ENCODE results near the gene DHCR7.

Gene DHCR7

DNA sequence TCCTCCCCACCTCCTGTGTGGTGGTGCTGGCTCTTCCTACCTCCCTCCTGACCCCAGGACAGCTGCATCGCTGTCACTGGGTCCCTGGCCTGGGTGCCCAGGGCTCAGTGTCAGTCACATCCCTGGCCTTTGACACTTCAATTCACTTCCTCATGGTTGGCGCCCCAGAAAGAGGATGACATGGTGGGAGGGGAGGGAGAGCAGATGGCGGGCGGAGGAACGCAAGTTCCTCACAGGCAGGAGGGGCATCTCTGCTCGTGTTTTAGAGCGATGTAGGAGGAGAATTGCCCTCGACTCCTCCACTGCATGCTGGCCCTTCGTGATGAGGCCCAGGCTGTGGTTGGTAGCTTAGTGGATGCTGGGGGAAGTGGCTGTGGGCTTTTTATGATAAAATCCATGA lies 43.7 kb upstream of the DHCR7 start:
- Histone ChIP-seq H3K9me2 (replicated peaks; ENCODE audit: control insufficient read depth, low read length) (no peaks in the 10 kb centered on the region), H3K27ac (ENCODE audit: low read depth, low read length) (no peak overlapping the region), H3F3A (ENCODE audit: control insufficient read depth, insufficient read depth) (no peaks in the 10 kb centered on the region), H3K4me3 (ENCODE audit: low read length) (no peak overlapping the region), H3K36me3 (ENCODE audit: control insufficient read depth, low read length) (peaks cover 14% of the 10 kb centered on the region; the same call in 1 of the 2 replicates), H3K4me2 (ENCODE audit: low read length) (no peak overlapping the region), H3K79me2 (ENCODE audit: control insufficient read depth, low read length) (no peaks in the 10 kb centered on the region), H3K9me3 (ENCODE audit: control insufficient read depth, insufficient read depth, low read length) (no peaks in the 10 kb centered on the region), H4K20me1 (ENCODE audit: control insufficient read depth, insufficient read depth, low read depth, low read length) (no peaks in the 10 kb centered on the region), H3K4me1 (ENCODE audit: control insufficient read depth, low read length) (no peaks in the 10 kb centered on the region), H3K27me3 (ENCODE audit: control insufficient read depth, low read length) (no peaks in the 10 kb centered on the region)
- TF ChIP-seq, protein P1, sequence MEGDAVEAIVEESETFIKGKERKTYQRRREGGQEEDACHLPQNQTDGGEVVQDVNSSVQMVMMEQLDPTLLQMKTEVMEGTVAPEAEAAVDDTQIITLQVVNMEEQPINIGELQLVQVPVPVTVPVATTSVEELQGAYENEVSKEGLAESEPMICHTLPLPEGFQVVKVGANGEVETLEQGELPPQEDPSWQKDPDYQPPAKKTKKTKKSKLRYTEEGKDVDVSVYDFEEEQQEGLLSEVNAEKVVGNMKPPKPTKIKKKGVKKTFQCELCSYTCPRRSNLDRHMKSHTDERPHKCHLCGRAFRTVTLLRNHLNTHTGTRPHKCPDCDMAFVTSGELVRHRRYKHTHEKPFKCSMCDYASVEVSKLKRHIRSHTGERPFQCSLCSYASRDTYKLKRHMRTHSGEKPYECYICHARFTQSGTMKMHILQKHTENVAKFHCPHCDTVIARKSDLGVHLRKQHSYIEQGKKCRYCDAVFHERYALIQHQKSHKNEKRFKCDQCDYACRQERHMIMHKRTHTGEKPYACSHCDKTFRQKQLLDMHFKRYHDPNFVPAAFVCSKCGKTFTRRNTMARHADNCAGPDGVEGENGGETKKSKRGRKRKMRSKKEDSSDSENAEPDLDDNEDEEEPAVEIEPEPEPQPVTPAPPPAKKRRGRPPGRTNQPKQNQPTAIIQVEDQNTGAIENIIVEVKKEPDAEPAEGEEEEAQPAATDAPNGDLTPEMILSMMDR (IDR thresholded peaks at IDR 0.05; ENCODE audit: low read depth, low read length, poor library complexity, severe bottlenecking), result no peak
- no peak for TF ChIP-seq EZH2phosphoT487 (IDR thresholded peaks at IDR 0.05; ENCODE audit: borderline replicate concordance, low read length)

GRCh38 chr11:71491531-71491930 lies 43.3 kb upstream of the DHCR7 start:
- no peak for TF ChIP-seq EZH2phosphoT487 (IDR thresholded peaks at IDR 0.05; ENCODE audit: borderline replicate concordance, low read length)
- Histone ChIP-seq H3F3A (ENCODE audit: control insufficient read depth, insufficient read depth) (no peaks in the 10 kb centered on the region), H3K27ac (ENCODE audit: low read depth, low read length) (no peak overlapping the region), H3K4me2 (ENCODE audit: low read length) (no peak overlapping the region), H3K79me2 (ENCODE audit: control insufficient read depth, low read length) (no peaks in the 10 kb centered on the region), H3K36me3 (ENCODE audit: control insufficient read depth, low read length) (peaks cover 14% of the 10 kb centered on the region; the same call in 1 of the 2 replicates), H3K4me3 (ENCODE audit: low read length) (no peak overlapping the region), H3K27me3 (ENCODE audit: control insufficient read depth, low read length) (no peaks in the 10 kb centered on the region), H3K9me2 (replicated peaks; ENCODE audit: control insufficient read depth, low read length) (no peaks in the 10 kb centered on the region), H3K4me1 (ENCODE audit: control insufficient read depth, low read length) (no peaks in the 10 kb centered on the region), H4K20me1 (ENCODE audit: control insufficient read depth, insufficient read depth, low read depth, low read length) (no peaks in the 10 kb centered on the region), H3K9me3 (ENCODE audit: control insufficient read depth, insufficient read depth, low read length) (no peaks in the 10 kb centered on the region)

- no peak overlapping the region for H3K4me3 ChIP-seq (ENCODE audit: low read length)
- peaks cover 11% of the 10 kb centered on the region; the same call in 1 of the 2 replicates for H3K36me3 ChIP-seq (ENCODE audit: control insufficient read depth, low read length)
- H3K27ac ChIP-seq (ENCODE audit: low read depth, low read length), result no peak overlapping the region
- no peaks in the 10 kb centered on the region for H3K9me3 ChIP-seq (ENCODE audit: control insufficient read depth, insufficient read depth, low read length)
- no peaks in the 10 kb centered on the region for H3K79me2 ChIP-seq (ENCODE audit: control insufficient read depth, low read length)
- no peaks in the 10 kb centered on the region for H4K20me1 ChIP-seq (ENCODE audit: control insufficient read depth, insufficient read depth, low read depth, low read length)
- no peaks in the 10 kb centered on the region for H3K4me1 ChIP-seq (ENCODE audit: control insufficient read depth, low read length)
- H3K9me2 ChIP-seq (replicated peaks; ENCODE audit: control insufficient read depth, low read length), result no peaks in the 10 kb centered on the region
- H3K4me2 ChIP-seq (ENCODE audit: low read length), result no peak overlapping the region
- H3K27me3 ChIP-seq (ENCODE audit: control insufficient read depth, low read length), result no peaks in the 10 kb centered on the region
- TF ChIP-seq EZH2phosphoT487 (IDR thresholded peaks at IDR 0.05; ENCODE audit: borderline replicate concordance, low read length), result no peak
- TF ChIP-seq, protein P1 (IDR thresholded peaks at IDR 0.05; ENCODE audit: low read depth, low read length, poor library complexity, severe bottlenecking), result no peak
- H3F3A ChIP-seq (ENCODE audit: control insufficient read depth, insufficient read depth), result no peaks in the 10 kb centered on the region
Measured at GRCh38 chr11:71490731-71491390, 42.7 kb upstream of the DHCR7 start.

- H3K79me2 ChIP-seq (ENCODE audit: control insufficient read depth, low read length), result no peaks in the 10 kb centered on the region
- TF ChIP-seq EZH2phosphoT487 (IDR thresholded peaks at IDR 0.05; ENCODE audit: borderline replicate concordance, low read length), result no peak
- TF ChIP-seq, protein P1 (IDR thresholded peaks at IDR 0.05; ENCODE audit: low read depth, low read length, poor library complexity, severe bottlenecking), result no peak
- H3K27ac ChIP-seq (ENCODE audit: low read depth, low read length), result no peak overlapping the region
- H3K4me3 ChIP-seq (ENCODE audit: low read length), result no peak overlapping the region
- no peaks in the 10 kb centered on the region for H3K4me1 ChIP-seq (ENCODE audit: control insufficient read depth, low read length)
- no peaks in the 10 kb centered on the region for H3K27me3 ChIP-seq (ENCODE audit: control insufficient read depth, low read length)
- no peaks in the 10 kb centered on the region for H3F3A ChIP-seq (ENCODE audit: control insufficient read depth, insufficient read depth)
- no peak overlapping the region for H3K4me2 ChIP-seq (ENCODE audit: low read length)
- no peaks in the 10 kb centered on the region for H4K20me1 ChIP-seq (ENCODE audit: control insufficient read depth, insufficient read depth, low read depth, low read length)
- H3K9me3 ChIP-seq (ENCODE audit: control insufficient read depth, insufficient read depth, low read length), result no peaks in the 10 kb centered on the region
- no peaks in the 10 kb centered on the region for H3K9me2 ChIP-seq (replicated peaks; ENCODE audit: control insufficient read depth, low read length)
- H3K36me3 ChIP-seq (ENCODE audit: control insufficient read depth, low read length), result peaks cover 8% of the 10 kb centered on the region; the same call in 1 of the 2 replicates
Measured at GRCh38 chr11:71490044-71490730, 42.0 kb upstream of the DHCR7 start.
